Colonic mucosa (tissue), 4 donors: ENCODE data around the gene SLC31A1. TPM values are rescaled to one million over a fixed set of nuclear protein-coding genes. Genes with fewer than 3 reads are reported as not detected.

ENCODE experiments used
- DNase-seq: peaks from one replicate; pipeline ENCODE4 v3.0.0-alpha.2; 2020
- H3K27ac ChIP-seq: fragments of 200-600 bp; one replicate; pipeline ENCODE4 v1.8.0; 2021
- H3K27me3 ChIP-seq: fragments of 200-600 bp; one replicate; pipeline ENCODE4 v1.8.0; 2021
- H3K36me3 ChIP-seq: fragments of 200-600 bp; one replicate; pipeline ENCODE4 v1.8.0; 2021
- H3K4me1 ChIP-seq: fragments of 200-600 bp; one replicate; pipeline ENCODE4 v1.8.0; 2021; ENCODE audit warnings: mild to moderate bottlenecking
- H3K4me3 ChIP-seq: fragments of 200-600 bp; one replicate; pipeline ENCODE4 v1.8.0; 2021
- H3K9ac ChIP-seq, 2 donors: one replicate each; pipeline ENCODE4 v1.7.0; 2013; ENCODE audit warnings: control low read depth in 2 of 2, low read depth in 2 of 2, low read length in 2 of 2
- H3K9me3 ChIP-seq: fragments of 200-600 bp; one replicate; pipeline ENCODE4 v1.8.0; 2021
- CTCF ChIP-seq: fragments of 200-600 bp; IDR thresholded peaks from one replicate; pipeline ENCODE4 v1.8.0; 2022; ENCODE audit warnings: antibody characterized with exemption, mild to moderate bottlenecking
- intact Hi-C: fragments of 100-400 bp; cut with DNase I; formaldehyde crosslinking; loops from one replicate; pipeline ENCODE4 v1.14.1; 2022
- total RNA-seq, 2 donors: library from RNA; stranded (reverse); fragmentation: NEBNext Ultra II Directional in 1 of 2; extraction: Animal tissue kit (Norgen Biotek cat#: 25700) in 1 of 2; gene quantifications; one replicate each; pipeline ENCODE4 v1.2.1, GENCODE V29; 2021
- donor health status: healthy.
- donor health status: DM: no; HTN: no; CAD: no.
- donor health status: DM: no; HTN: no; CAD: no.

Gene SLC31A1
- total RNA-seq, 2 donors from 2014 or later, result 51.1 to 57.1 TPM

- Histone ChIP-seq H3K9me3 (no peaks in the 10 kb centered on the region), H3K4me3 (no peak overlapping the region), H3K27ac (no peak overlapping the region), H3K36me3 (no peaks in the 10 kb centered on the region), H3K4me1 (no peaks in the 10 kb centered on the region), H3K27me3 (no peaks in the 10 kb centered on the region), H3K9ac (no peak overlapping the region)
- DNase-seq, result no peak
- no peak for TF ChIP-seq CTCF
- intact Hi-C loops, result no loop called here
Measured at GRCh38 chr9:113179839-113180238, 41.5 kb upstream of the SLC31A1 start.

GRCh38 chr9:113181165-113181564, 40.2 kb upstream of the SLC31A1 start:
- Histone ChIP-seq H3K36me3 (no peaks in the 10 kb centered on the region), H3K27me3 (no peaks in the 10 kb centered on the region), H3K4me3 (no peak overlapping the region), H3K9me3 (no peaks in the 10 kb centered on the region), H3K4me1 (no peaks in the 10 kb centered on the region), H3K27ac (no peak overlapping the region), H3K9ac (no peak overlapping the region)
- no peak for DNase-seq
- TF ChIP-seq CTCF, result no peak
- intact Hi-C loops, result no loop called here

DNA sequence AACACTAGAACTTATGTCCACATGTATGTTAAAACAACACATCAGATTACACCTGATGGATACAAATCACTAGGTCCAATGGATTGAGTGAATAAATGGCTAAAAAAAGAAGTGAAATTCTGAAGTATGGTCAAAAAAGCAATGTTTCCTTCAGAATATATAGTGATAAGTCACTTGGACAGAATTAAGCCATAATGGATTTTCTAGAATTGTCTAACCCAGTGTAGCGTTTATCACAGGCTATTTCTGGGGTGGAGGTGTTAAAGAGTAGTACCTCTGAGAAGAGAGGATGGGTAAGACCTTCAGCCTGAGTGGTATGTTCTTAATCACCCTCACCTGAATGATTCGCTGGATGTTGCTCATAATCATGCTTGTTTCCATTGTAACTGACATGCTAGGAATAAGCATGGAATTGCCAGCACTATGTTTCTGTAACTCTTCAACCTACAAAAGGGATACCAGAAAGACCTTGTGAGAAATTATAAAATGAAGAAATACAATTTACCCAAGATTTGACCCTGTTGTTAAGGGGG, 37.3 kb upstream of the SLC31A1 start:
- no peaks in the 10 kb centered on the region for H3K4me1 ChIP-seq
- no peak for TF ChIP-seq CTCF
- no peaks in the 10 kb centered on the region for H3K27me3 ChIP-seq
- no peaks in the 10 kb centered on the region for H3K9me3 ChIP-seq
- H3K36me3 ChIP-seq, result peaks cover 8% of the 10 kb centered on the region
- DNase-seq, result no peak
- H3K27ac ChIP-seq, result no peak overlapping the region
- intact Hi-C loops, result no loop called here
- no peak overlapping the region for H3K9ac ChIP-seq
- no peak overlapping the region for H3K4me3 ChIP-seq

GRCh38 chr9:113184539-113184938, 36.8 kb upstream of the SLC31A1 start:
- H3K36me3 ChIP-seq, result peaks cover 8% of the 10 kb centered on the region

DNA sequence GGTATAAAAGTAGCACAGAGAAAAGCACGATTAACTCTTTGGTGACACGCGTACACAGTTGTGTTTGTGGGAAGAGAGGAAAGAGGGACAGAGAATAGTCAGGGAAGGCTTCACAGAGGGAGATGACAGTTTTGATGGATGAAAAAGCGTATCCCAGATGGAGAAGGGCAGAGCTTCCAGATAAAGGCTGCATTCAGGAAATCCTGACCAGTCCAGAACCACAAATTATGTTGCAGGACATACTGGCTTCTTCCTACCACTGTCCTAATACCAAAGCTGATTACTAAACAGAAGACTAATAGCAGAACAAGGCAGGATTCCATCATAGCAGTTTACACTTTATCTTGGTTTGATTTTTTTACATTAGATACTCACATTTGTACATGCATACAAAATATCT, 36.1 kb upstream of the SLC31A1 start:
- Histone ChIP-seq H3K4me1 (no peaks in the 10 kb centered on the region), H3K4me3 (no peak overlapping the region), H3K9ac (no peak overlapping the region), H3K36me3 (peaks cover 12% of the 10 kb centered on the region), H3K27ac (no peak overlapping the region), H3K27me3 (no peaks in the 10 kb centered on the region), H3K9me3 (no peaks in the 10 kb centered on the region)
- DNase-seq, result no peak
- TF ChIP-seq CTCF, result no peak
- intact Hi-C loops, result no loop called here

More at GRCh38 chr9:113184539-113184938, 36.8 kb upstream of the SLC31A1 start:
- no peak overlapping the region for H3K4me3 ChIP-seq
- no peaks in the 10 kb centered on the region for H3K4me1 ChIP-seq
- no peak overlapping the region for H3K27ac ChIP-seq
- no peak for TF ChIP-seq CTCF
- DNase-seq, result no peak
- H3K9me3 ChIP-seq, result no peaks in the 10 kb centered on the region
- intact Hi-C loops, result no loop called here
- no peak overlapping the region for H3K9ac ChIP-seq
- H3K27me3 ChIP-seq, result no peaks in the 10 kb centered on the region
